Measurements from ENCODE around the gene FMN1. TPM values are rescaled to one million over a fixed set of nuclear protein-coding genes. Genes with fewer than 3 reads are reported as not detected.

The FMN1 gene
- total RNA-seq, 1 donor from 2014 or later, result 4.0 TPM

DNA sequence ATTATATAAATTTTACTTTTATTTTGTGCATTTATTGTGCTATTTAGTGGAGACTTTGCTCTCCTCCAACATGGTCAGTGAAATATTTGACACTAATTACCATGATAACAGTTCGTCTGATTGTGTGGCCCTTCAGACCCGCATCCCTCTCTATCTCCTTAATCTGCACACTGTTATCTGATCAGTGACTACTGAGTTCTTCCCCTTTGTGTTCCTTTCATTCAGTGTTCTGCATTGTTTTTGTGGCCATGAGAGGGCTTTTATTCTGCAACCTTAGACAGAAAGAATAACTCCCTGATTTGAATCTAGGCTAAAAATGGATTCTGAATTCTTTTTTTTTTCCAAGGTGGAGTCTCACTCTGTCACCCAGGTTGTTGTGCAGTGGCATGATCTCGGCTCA is 11.9 kb upstream of the FMN1 start:
- peaks cover 6% of the 10 kb centered on the region for H3K4me1 Mint-ChIP-seq (ENCODE audit: low read depth)
- no peaks in the 10 kb centered on the region for H3K27me3 Mint-ChIP-seq (ENCODE audit: low read depth)
- no peak for DNase-seq (ENCODE audit: low spot score)
- H3K9me3 Mint-ChIP-seq (ENCODE audit: low read depth), result no peaks in the 10 kb centered on the region
- H3K27ac Mint-ChIP-seq (ENCODE audit: unreplicated experiment), result no peak overlapping the region
- H3K36me3 Mint-ChIP-seq (ENCODE audit: low read depth), result no peaks in the 10 kb centered on the region
- TF ChIP-seq, protein P1, sequence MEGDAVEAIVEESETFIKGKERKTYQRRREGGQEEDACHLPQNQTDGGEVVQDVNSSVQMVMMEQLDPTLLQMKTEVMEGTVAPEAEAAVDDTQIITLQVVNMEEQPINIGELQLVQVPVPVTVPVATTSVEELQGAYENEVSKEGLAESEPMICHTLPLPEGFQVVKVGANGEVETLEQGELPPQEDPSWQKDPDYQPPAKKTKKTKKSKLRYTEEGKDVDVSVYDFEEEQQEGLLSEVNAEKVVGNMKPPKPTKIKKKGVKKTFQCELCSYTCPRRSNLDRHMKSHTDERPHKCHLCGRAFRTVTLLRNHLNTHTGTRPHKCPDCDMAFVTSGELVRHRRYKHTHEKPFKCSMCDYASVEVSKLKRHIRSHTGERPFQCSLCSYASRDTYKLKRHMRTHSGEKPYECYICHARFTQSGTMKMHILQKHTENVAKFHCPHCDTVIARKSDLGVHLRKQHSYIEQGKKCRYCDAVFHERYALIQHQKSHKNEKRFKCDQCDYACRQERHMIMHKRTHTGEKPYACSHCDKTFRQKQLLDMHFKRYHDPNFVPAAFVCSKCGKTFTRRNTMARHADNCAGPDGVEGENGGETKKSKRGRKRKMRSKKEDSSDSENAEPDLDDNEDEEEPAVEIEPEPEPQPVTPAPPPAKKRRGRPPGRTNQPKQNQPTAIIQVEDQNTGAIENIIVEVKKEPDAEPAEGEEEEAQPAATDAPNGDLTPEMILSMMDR (IDR thresholded peaks at IDR 0.05), result no peak
- H3K4me3 Mint-ChIP-seq (ENCODE audit: unreplicated experiment), result no peak overlapping the region

DNA sequence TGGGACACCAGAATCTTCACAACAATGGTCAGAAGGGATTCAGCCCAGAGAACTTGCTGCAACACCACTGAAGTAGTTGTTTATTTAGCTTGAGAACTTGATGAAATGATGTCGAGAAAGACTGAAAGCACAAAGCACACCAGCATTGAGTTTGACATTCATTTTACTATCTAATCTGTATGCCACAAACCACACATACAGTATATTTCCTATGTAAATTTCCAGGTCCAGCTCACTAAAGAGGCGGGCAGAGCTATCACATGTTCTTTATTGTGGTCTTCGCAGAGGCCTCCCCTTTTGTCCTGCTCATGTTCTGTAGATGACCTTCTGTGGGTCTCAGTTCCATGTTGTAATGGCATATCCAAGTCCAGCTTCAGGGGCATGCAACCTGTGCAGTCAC is 10.4 kb upstream of the FMN1 start:
- H3K27ac Mint-ChIP-seq (ENCODE audit: unreplicated experiment), result no peak overlapping the region
- H3K4me3 Mint-ChIP-seq (ENCODE audit: unreplicated experiment), result no peak overlapping the region
- H3K9me3 Mint-ChIP-seq (ENCODE audit: low read depth), result no peaks in the 10 kb centered on the region
- no peaks in the 10 kb centered on the region for H3K27me3 Mint-ChIP-seq (ENCODE audit: low read depth)
- TF ChIP-seq, protein P1 (IDR thresholded peaks at IDR 0.05), result no peak
- H3K36me3 Mint-ChIP-seq (ENCODE audit: low read depth), result no peaks in the 10 kb centered on the region
- H3K4me1 Mint-ChIP-seq (ENCODE audit: low read depth), result peaks cover 8% of the 10 kb centered on the region
- no peak for DNase-seq (ENCODE audit: low spot score)

DNA sequence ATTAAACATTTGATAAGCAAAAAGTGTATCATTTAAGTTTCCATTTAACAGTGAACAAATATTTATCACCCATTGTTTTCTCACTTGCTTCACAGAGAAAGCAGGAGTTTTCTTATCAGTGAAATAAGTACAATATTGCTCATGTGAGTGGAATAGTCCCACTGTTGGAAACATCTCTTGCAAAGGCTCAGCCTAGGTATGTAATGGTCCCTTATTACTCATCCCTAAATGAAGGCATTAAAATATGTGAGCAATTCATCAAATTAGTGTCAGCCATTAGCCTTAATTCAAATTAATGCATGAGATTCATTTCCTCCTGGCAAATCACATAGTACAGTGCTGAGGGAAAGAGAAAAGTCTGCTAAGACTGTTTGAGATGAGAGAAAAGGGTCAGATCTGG is 9.6 kb upstream of the FMN1 start:
- Mint-ChIP-seq H3K36me3 (ENCODE audit: low read depth) (no peaks in the 10 kb centered on the region), H3K27ac (ENCODE audit: unreplicated experiment) (no peak overlapping the region), H3K9me3 (ENCODE audit: low read depth) (no peaks in the 10 kb centered on the region), H3K27me3 (ENCODE audit: low read depth) (no peaks in the 10 kb centered on the region), H3K4me1 (ENCODE audit: low read depth) (peaks cover 8% of the 10 kb centered on the region), H3K4me3 (ENCODE audit: unreplicated experiment) (no peak overlapping the region)
- no peak for DNase-seq (ENCODE audit: low spot score)
- TF ChIP-seq, protein P1 (IDR thresholded peaks at IDR 0.05), result no peak

DNA sequence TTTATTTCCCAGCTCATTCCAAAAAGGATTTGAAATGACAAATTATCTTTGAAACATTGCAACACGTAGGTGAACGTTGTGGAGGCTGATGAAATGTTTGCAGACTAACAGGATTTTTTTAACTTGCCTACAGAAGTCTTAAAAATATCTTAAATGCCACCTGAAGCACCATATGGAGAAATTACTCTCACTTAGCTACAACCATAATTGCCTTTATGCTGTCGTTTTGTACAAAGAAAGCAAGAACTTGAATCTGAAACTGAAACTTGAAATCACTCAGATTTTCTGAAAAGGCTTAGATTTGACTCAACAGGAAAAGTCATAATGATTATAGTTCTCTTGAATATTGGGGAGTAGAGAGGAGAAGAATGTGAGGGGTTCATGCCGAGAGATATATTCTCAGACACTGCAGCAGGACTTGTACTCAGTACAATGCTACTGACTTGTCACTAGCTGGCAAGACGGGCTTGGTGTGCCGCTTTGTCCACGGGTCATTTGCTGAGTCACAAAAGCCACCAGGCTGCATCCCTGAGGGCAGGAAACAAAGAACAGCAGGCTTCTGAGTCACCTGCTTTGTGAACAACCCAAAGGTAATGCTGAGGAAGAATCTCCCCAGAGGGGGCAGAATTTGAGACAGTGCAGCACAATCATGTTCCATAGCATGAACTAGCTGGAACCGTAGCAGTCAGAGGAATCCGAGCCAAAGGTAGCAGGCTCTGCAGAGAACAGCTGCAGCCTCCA is 7.1 kb upstream of the FMN1 start:
- Mint-ChIP-seq H3K4me3 (ENCODE audit: unreplicated experiment) (peak overlapping the region; percentile 33), H3K27ac (ENCODE audit: unreplicated experiment) (no peak overlapping the region), H3K9me3 (ENCODE audit: low read depth) (no peaks in the 10 kb centered on the region), H3K36me3 (ENCODE audit: low read depth) (no peaks in the 10 kb centered on the region), H3K27me3 (ENCODE audit: low read depth) (no peaks in the 10 kb centered on the region), H3K4me1 (ENCODE audit: low read depth) (peaks cover 8% of the 10 kb centered on the region)
- no peak for DNase-seq (ENCODE audit: low spot score)
- TF ChIP-seq, protein P1 (IDR thresholded peaks at IDR 0.05), result peak; percentile 44

DNA sequence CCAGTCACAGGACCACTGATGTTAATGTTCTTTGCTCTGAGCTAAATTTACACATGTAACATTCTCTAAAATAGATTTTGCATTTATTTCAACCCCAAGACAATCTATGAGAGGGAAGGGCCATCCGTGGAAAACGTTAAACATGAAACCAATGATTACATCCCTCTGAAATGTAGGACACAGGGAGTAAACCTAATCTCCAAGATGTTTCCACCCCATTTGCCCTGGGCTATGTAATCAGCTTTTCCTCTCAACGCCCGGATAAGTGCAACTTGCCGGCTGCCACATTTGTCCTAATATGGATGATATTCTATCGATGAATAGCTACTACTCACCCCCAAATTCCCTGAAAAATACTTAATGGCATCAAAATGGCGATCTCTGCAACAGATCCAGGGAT is 6.4 kb upstream of the FMN1 start:
- Mint-ChIP-seq H3K27ac (ENCODE audit: unreplicated experiment) (no peak overlapping the region), H3K9me3 (ENCODE audit: low read depth) (no peaks in the 10 kb centered on the region), H3K36me3 (ENCODE audit: low read depth) (no peaks in the 10 kb centered on the region), H3K27me3 (ENCODE audit: low read depth) (no peaks in the 10 kb centered on the region), H3K4me3 (ENCODE audit: unreplicated experiment) (no peak overlapping the region), H3K4me1 (ENCODE audit: low read depth) (peaks cover 8% of the 10 kb centered on the region)
- TF ChIP-seq, protein P1 (IDR thresholded peaks at IDR 0.05), result no peak
- DNase-seq (ENCODE audit: low spot score), result no peak

All from chondrocyte (in vitro differentiated cells).